HepG2 (cell line): ENCODE measurements around the gene TPST1. TPM values are rescaled to one million over a fixed set of nuclear protein-coding genes. Genes with fewer than 3 reads are reported as not detected.

Experiments
- ATAC-seq: fragments of 200-7000 bp; cut with Tn5 transposase; 3 replicates; pipeline ENCODE4 v1.9.1; 2020; ENCODE audit warnings: mild to moderate bottlenecking, moderate library complexity
- BruUV-seq: library from RNA; stranded (reverse); fragments of 400-500 nt; replicated peaks from 2 replicates; lab custom pipeline; 2021; lab: Mats Ljungman, UMichigan
- CTCF ChIA-PET: fragments of 300-600 bp; formaldehyde crosslinking; extraction: SDS; loops from one replicate; lab custom pipeline; 2021; ENCODE audit warnings: low total read pairs, inconsistent platforms, low intra/inter-chr PET ratio; lab: Yijun Ruan, JAX
- POLR2A ChIA-PET: fragments of 350-600 bp; sonication (Branson Sonifier 250); formaldehyde crosslinking; loops from one replicate; lab custom pipeline; 2020; ENCODE audit warnings: antibody characterized with exemption, inconsistent platforms; lab: Yijun Ruan, JAX
- DNase-seq: peaks from one replicate; pipeline ENCODE4 v3.0.0-alpha.2; 2015; ENCODE audit warnings: low spot score
- FAIRE-seq: peaks from 3 replicates; lab custom pipeline; 2011; peaks lifted over from hg19 to GRCh38; lab: Jason Lieb, UNC
- H2AFZ ChIP-seq: one replicate; pipeline ENCODE4 v1.6.1; 2011; ENCODE audit warnings: low read length, inconsistent platforms
- H3K27ac ChIP-seq: fragments of 300-600 bp; 3 replicates; pipeline ENCODE4 v1.8.0; 2011; ENCODE audit warnings: mixed run types, mild to moderate bottlenecking, mixed read lengths, low read length, inconsistent platforms; ENCODE audit not compliant: insufficient read depth; ENCODE audit errors: extremely low read length
- H3K27me3 ChIP-seq, 2 experiments: fragments of 200-600 bp in 1 of 2; 2 replicates in 1 of 2; 3 replicates in 1 of 2; pipeline versions ENCODE4 v1.6.0 to v1.8.0; 2011; ENCODE audit warnings: low read length in 2 of 2, mild to moderate bottlenecking in 2 of 2, moderate library complexity in 2 of 2, inconsistent platforms in 1 of 2; ENCODE audit not compliant: insufficient read depth in 2 of 2, control insufficient read depth in 1 of 2
- H3K36me3 ChIP-seq, 2 experiments: fragments of 200-600 bp in 1 of 2; replicated peaks in 1 of 2; 2 replicates in 1 of 2; 3 replicates in 1 of 2; pipeline versions ENCODE4 v1.5.1 to v1.8.0; 2011; ENCODE audit warnings: low read length in 2 of 2, inconsistent platforms in 1 of 2; ENCODE audit not compliant: insufficient read depth in 2 of 2, control insufficient read depth in 1 of 2
- H3K4me1 ChIP-seq: 2 replicates; pipeline ENCODE4 v1.5.1; 2012; ENCODE audit warnings: low read length, inconsistent platforms; ENCODE audit not compliant: insufficient read depth
- H3K4me2 ChIP-seq: 2 replicates; pipeline ENCODE4 v1.6.0; 2011; ENCODE audit warnings: low read depth, low read length, inconsistent platforms
- H3K4me3 ChIP-seq, 3 experiments: fragments of 200-600 bp in 1 of 3; sonication (generic), shearing (Covaris generic) in 1 of 3; replicated peaks in 1 of 3; 2 replicates each; pipeline ENCODE4 v1.5.1; 2011 to 2016; ENCODE audit warnings: low read length in 3 of 3, inconsistent platforms in 2 of 3, low read depth in 2 of 3, mild to moderate bottlenecking in 2 of 3, control low read depth in 1 of 3, mixed read lengths in 1 of 3; ENCODE audit not compliant: insufficient read depth in 1 of 3
- H3K79me2 ChIP-seq: one replicate; pipeline ENCODE4 v1.6.1; 2011; ENCODE audit warnings: low read length, inconsistent platforms; ENCODE audit not compliant: insufficient read depth
- H3K9ac ChIP-seq: 2 replicates; pipeline ENCODE4 v1.6.0; 2011; ENCODE audit warnings: mild to moderate bottlenecking, low read depth, low read length, inconsistent platforms; ENCODE audit not compliant: insufficient read depth
- H3K9me3 ChIP-seq: 2 replicates; pipeline ENCODE4 v1.5.1; 2012; ENCODE audit warnings: mild to moderate bottlenecking, low read length
- H4K20me1 ChIP-seq: 2 replicates; pipeline ENCODE4 v1.6.0; 2011; ENCODE audit warnings: inconsistent platforms, mild to moderate bottlenecking, low read length, moderate library complexity; ENCODE audit not compliant: insufficient read depth
- ETS1 ChIP-seq: sonication (generic); formaldehyde crosslinking; IDR thresholded peaks from 2 replicates; pipeline ENCODE4 v1.4.0; 2020; ENCODE audit warnings: missing genetic modification reagents
- HOXD1 ChIP-seq: sonication (generic); formaldehyde crosslinking; IDR thresholded peaks from 2 replicates; pipeline ENCODE4 v1.5.0; 2020; ENCODE audit warnings: missing genetic modification reagents
- IRF1 ChIP-seq: sonication (generic); formaldehyde crosslinking; IDR thresholded peaks from 2 replicates; pipeline ENCODE4 v1.4.0; 2020; ENCODE audit warnings: low read depth, mild to moderate bottlenecking, missing genetic modification reagents
- MAFF ChIP-seq: IDR thresholded peaks from 2 replicates; pipeline ENCODE4 v1.6.1; 2011; ENCODE audit warnings: low read depth, low read length, improper control_type of control experiment
- MAFK ChIP-seq, 2 experiments: IDR thresholded peaks in 1 of 2; conservative IDR thresholded peaks in 1 of 2; 2 replicates each; pipeline ENCODE4 v1.6.1; 2011; ENCODE audit warnings: improper control_type of control experiment in 2 of 2, low read length in 2 of 2
- NR0B2 ChIP-seq: sonication (generic); formaldehyde crosslinking; IDR thresholded peaks from 2 replicates; pipeline ENCODE4 v1.4.0; 2020; ENCODE audit warnings: mild to moderate bottlenecking, missing genetic modification reagents
- PRDM15 ChIP-seq: sonication (generic); formaldehyde crosslinking; IDR thresholded peaks from 2 replicates; pipeline ENCODE4 v1.4.0; 2020; ENCODE audit warnings: missing genetic modification reagents
- RARG ChIP-seq: sonication (generic); formaldehyde crosslinking; IDR thresholded peaks from 2 replicates; pipeline ENCODE4 v1.4.0; 2020; ENCODE audit warnings: low read depth, mild to moderate bottlenecking, missing genetic modification reagents
- ZFP1 ChIP-seq: IDR thresholded peaks from 2 replicates; pipeline ENCODE4 v1.6.1; 2016
- ZNF333 ChIP-seq: sonication (generic); formaldehyde crosslinking; IDR thresholded peaks from 2 replicates; pipeline ENCODE4 v1.4.0; 2020; ENCODE audit warnings: mild to moderate bottlenecking, missing genetic modification reagents, borderline replicate concordance
- ZNF350 ChIP-seq: sonication (generic); formaldehyde crosslinking; IDR thresholded peaks from 2 replicates; pipeline ENCODE4 v1.4.0; 2020; ENCODE audit warnings: mild to moderate bottlenecking, low read depth, missing genetic modification reagents, borderline replicate concordance
- ZNF44 ChIP-seq: sonication (generic); formaldehyde crosslinking; IDR thresholded peaks from 2 replicates; pipeline ENCODE4 v1.5.1; 2020; ENCODE audit warnings: mild to moderate bottlenecking, missing genetic modification reagents
- ZNF777 ChIP-seq: sonication (generic); formaldehyde crosslinking; IDR thresholded peaks from 2 replicates; pipeline ENCODE4 v1.4.0; 2020; ENCODE audit warnings: missing genetic modification reagents
- ZNF841 ChIP-seq: sonication (generic); formaldehyde crosslinking; IDR thresholded peaks from 2 replicates; pipeline ENCODE4 v1.8.1; 2023; ENCODE audit warnings: missing genetic modification reagents, borderline replicate concordance
- WGBS: methylation state at CpG from one replicate; pipeline ENCODE4 v1.1.6; 2017; ENCODE audit warnings: low lambda C conversion rate; 5-methylcytosine and 5-hydroxymethylcytosine counted together
- in situ Hi-C: cut with HindIII; loops from 2 replicates; pipeline ENCODE4 v1.10.0; 2017; ENCODE audit warnings: low pct_unique_long_range_greater_than_20kb; ENCODE audit not compliant: extremely low pct_ligation_motif_present
- intact Hi-C: fragments of 100-400 bp; cut with micrococcal nuclease; formaldehyde crosslinking; loops from one replicate; pipeline ENCODE4 v1.10.0; 2022; ENCODE audit not compliant: unreplicated experiment
- polyA plus RNA-seq, 8 experiments: library from polyadenylated mRNA; depleted of rRNA in 3 of 8; stranded (reverse) in 7 of 8; unstranded in 1 of 8; fragments of >200 nt; fragmentation: Illumina TruSeq in 4 of 8; extraction: Trizol in 4 of 8; gene quantifications; 2 replicates each; pipeline versions ENCODE4 v1.2.1 to v1.2.3, GENCODE V29; 2011 to 2016; ENCODE audit warnings: low read depth in 4 of 8, missing spikeins in 1 of 8, mixed read lengths in 1 of 8; ENCODE audit not compliant: insufficient read depth in 1 of 8
- total RNA-seq, 5 experiments: library from RNA; depleted of rRNA; stranded (reverse); fragments of >200 nt; fragmentation: Illumina TruSeq; extraction: Trizol; gene quantifications; 2 replicates each; pipeline ENCODE4 v1.2.3, GENCODE V29; 2016; ENCODE audit warnings: low read depth in 1 of 5

The TPST1 gene
- total and polyA plus RNA-seq, 2 of the 13 experiments (the other 11 are each of a cell fraction or from before 2014, with no cell fraction given) = 24.3 to 34.1 TPM

GRCh38 chr7:66296557-66296956 lies 91.4 kb downstream of the TPST1 start:
- no peak for ATAC-seq
- no peak overlapping the region for H3K4me2 ChIP-seq
- WGBS = 97% methylated on average over 3 of the region's 3 CpGs
- intact Hi-C loops = no loop called here
- no peak for FAIRE-seq
- H3K4me1 ChIP-seq = peaks cover 17% of the 10 kb centered on the region
- no TSS peak for BruUV-seq
- CTCF ChIA-PET = no interaction called here
- H3K27me3 ChIP-seq = no peaks in the 10 kb centered on the region
- no peak for DNase-seq
- H3K36me3 ChIP-seq = no peaks in the 10 kb centered on the region
- no peak overlapping the region for H2AFZ ChIP-seq
- no peak overlapping the region for H3K4me3 ChIP-seq
- H3K9ac ChIP-seq = no peak overlapping the region
- TF ChIP-seq MAFK (conservative IDR thresholded peaks at IDR 0.05 in 1 of 2, IDR thresholded peaks at IDR 0.05 in 1 of 2; ENCODE audit: low read length in 2 of 2) (peak; percentile 50 to 74), MAFF (peak; percentile 63), ZNF350 (CRISPR knock-in tag) (no peak)
- TF ChIP-seq, all 625 proteins: peak for 2
- peaks cover 8% of the 10 kb centered on the region for H3K79me2 ChIP-seq
- H3K27ac ChIP-seq = no peak overlapping the region
- no peaks in the 10 kb centered on the region for H4K20me1 ChIP-seq
- H3K9me3 ChIP-seq = no peaks in the 10 kb centered on the region
- in situ Hi-C loops = no loop called here
- POLR2A ChIA-PET = no interaction called here

GRCh38 chr7:66297579-66297978 lies 92.4 kb downstream of the TPST1 start:
- FAIRE-seq = no peak
- H2AFZ ChIP-seq = no peak overlapping the region
- no peak overlapping the region for H3K4me3 ChIP-seq
- no peaks in the 10 kb centered on the region for H3K36me3 ChIP-seq
- intact Hi-C loops (no loop called here), in situ Hi-C loops (no loop called here)
- peaks cover 17% of the 10 kb centered on the region for H3K4me1 ChIP-seq
- ChIA-PET POLR2A (no interaction called here), CTCF (no interaction called here)
- no TSS peak for BruUV-seq
- DNase-seq = no peak
- H3K27me3 ChIP-seq = no peaks in the 10 kb centered on the region
- H3K4me2 ChIP-seq = no peak overlapping the region
- H3K79me2 ChIP-seq = peaks cover 8% of the 10 kb centered on the region
- H3K27ac ChIP-seq = no peak overlapping the region
- H4K20me1 ChIP-seq = no peaks in the 10 kb centered on the region
- no peak for ATAC-seq
- no peaks in the 10 kb centered on the region for H3K9me3 ChIP-seq
- no peak overlapping the region for H3K9ac ChIP-seq
- TF ChIP-seq ETS1 (CRISPR knock-in tag) = no peak
- no peak for TF ChIP-seq PRDM15
- no peak for TF ChIP-seq HOXD1 (CRISPR knock-in tag)
- no peak for TF ChIP-seq IRF1
- no peak for TF ChIP-seq ZNF333 (CRISPR knock-in tag)
- TF ChIP-seq NR0B2 (CRISPR knock-in tag) = no peak
- no peak for TF ChIP-seq RARG
- no peak for TF ChIP-seq ZFP1
- no peak for TF ChIP-seq ZNF777 (CRISPR knock-in tag)
- TF ChIP-seq ZNF841 (CRISPR knock-in tag) = no peak
- no peak for TF ChIP-seq ZNF44 (CRISPR knock-in tag)
